GM19455 (cell line): ENCODE measurements around the gene OR8D1.
A peak's percentile ranks its signal among the peaks of the same experiment; 100 is the strongest.

Experiments
- ATAC-seq: cut with Tn5 transposase; IDR thresholded peaks from one replicate; pipeline ENCODE4 v1.9.1; 2021; ENCODE audit not compliant: unreplicated experiment

OR8D1 gene

DNA sequence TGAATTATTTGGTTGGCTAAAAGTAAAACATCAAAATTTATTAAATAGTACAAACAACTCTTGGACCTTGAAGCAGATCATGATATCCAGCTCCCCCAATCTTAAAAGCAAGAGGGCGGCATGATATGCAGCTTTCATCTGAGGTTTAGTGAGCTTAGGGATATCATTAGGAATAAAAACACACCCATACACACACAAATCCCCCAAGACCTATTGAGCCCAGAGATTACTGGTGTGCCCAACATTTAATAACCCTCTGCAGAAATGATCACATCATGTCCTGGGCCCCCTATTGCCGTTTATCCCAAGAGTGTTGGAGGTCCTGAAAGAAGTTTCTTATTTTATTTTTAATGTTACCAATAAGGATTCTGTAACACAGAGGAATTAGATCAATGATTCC lies at the start of gene OR8D1:
Gene OR8D1 (minus strand): TSS at position 101 of the 400 bp plus-strand sequence. CDS start 3,183 bp downstream, outside the sequence.
- ATAC-seq = no peak

DNA sequence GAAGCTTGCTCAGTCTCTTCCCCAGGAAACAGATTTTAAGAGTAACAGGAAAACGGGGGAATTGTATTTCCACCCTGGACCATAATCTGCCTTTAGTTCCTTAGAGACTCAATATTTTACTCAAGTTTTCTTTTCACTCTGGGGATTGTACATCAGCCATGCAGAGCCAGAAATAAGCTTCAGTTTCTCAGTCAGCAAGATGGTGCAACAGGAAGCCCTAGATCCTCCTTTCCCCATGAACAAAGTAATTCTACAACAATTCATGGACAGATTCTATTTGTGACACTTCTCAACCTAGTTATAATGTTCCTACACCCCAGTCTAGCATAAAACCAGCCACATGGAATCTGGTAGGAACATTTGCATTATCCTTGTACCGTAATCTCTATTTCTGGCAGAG lies 45.8 kb upstream of the OR8D1 start:
- no peak for ATAC-seq

GRCh38 chr11:124346311-124346955 lies 32.7 kb upstream of the OR8D1 start:
- no peak for ATAC-seq

DNA sequence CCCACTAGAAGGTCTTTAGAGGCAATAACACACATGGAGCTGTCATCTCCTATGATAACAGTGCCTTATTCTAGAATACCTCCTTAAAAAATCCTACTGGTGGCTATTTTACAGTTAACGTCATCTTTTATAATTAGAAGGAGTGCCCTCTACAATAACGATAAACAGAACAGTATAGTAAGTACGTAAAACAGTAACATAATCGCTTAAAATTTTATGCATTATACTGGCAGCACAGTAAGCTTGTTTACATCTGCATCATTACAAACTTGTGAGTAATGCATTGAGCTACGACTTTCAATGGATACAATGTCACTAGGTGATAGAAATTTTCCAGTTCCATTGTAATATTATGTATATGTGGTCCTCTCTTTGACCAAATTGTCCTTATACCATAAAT lies 30.6 kb upstream of the OR8D1 start:
- no peak for ATAC-seq

GRCh38 chr11:124340142-124340447 lies 26.3 kb upstream of the OR8D1 start:
- no peak for ATAC-seq

- ATAC-seq = no peak
Measured at GRCh38 chr11:124339396-124340141, 25.8 kb upstream of the OR8D1 start.

- no peak for ATAC-seq
Measured at GRCh38 chr11:124331873-124332272, 18.1 kb upstream of the OR8D1 start.

- peak; percentile 89 for ATAC-seq
Measured at GRCh38 chr11:124329787-124330478, 16.2 kb upstream of the OR8D1 start.

- no peak for ATAC-seq
Measured at GRCh38 chr11:124327775-124328174, 14.0 kb upstream of the OR8D1 start.

- ATAC-seq = no peak
Measured at GRCh38 chr11:124322356-124322755, 8.6 kb upstream of the OR8D1 start.

DNA sequence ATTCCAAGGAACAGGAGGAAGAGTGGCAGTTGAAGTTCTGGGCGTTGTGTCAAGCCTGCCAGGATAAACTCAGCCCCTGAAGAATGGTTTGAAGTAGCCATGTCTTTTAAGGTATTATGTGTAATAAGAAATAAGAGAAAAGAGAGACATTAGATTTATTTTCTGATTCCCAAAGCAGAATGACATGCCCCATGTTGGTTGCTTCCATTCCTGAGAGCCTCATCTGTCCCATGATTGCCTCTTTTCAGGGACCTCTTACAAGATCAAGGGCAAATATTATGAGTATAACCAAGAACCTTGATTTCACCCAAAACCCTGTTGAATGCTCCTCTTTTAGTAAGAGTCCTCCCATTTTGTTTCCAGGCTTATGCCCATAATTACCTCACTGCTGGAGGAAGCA lies 6.3 kb upstream of the OR8D1 start, which contains the start of gene OR8D2:
Gene OR8D2 (minus strand): TSS at position 101 of the 400 bp plus-strand sequence. CDS start 0 bp downstream, at position 101.
- ATAC-seq = no peak

- ATAC-seq = no peak
Measured at GRCh38 chr11:124315052-124315451, 1.3 kb upstream of the OR8D1 start.

DNA sequence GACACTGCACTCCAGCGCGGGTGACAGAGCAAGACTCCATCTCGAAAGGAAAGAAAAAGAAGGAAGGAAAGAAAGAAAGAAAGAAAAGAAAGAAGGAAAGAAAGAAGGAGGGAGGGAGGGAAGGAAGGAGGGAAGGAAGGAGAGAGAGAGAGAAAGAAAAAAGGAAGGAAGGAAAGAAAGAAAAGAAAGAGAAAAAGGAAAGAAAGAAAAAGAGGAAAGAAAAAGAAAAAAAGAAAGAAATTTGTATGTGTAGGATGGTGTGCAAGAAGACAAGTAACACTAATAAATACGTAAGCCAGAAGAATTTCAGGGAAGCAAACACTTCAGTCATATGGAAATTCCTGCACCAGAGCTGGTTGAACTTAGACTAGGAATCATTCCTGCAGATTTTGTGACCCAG lies 618 bp downstream of the OR8D1 start:
- no peak for ATAC-seq

GRCh38 chr11:124311670-124312069 lies 2.1 kb downstream of the OR8D1 start:
- ATAC-seq = no peak

DNA sequence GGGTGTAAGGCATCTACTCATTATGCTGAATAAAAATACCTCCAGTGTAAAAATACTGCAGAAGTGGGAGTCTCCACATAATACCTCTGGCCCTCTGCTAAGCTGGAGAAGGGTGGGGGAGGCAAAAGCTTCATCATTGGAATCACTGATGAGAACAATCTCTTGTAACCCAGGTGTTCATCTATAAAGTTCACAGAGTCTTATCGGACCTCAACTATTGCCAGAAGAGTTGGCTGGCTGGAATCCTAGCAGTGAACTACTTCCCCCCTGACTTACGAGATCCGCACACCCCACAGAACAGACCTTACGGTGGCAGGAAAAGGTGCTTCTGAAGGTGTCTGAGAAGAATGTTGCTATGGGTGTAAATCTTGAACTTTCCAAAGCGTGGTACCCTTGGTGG lies 2.5 kb downstream of the OR8D1 start:
- ATAC-seq = no peak

GRCh38 chr11:124310721-124311120 lies 3.0 kb downstream of the OR8D1 start:
- no peak for ATAC-seq

DNA sequence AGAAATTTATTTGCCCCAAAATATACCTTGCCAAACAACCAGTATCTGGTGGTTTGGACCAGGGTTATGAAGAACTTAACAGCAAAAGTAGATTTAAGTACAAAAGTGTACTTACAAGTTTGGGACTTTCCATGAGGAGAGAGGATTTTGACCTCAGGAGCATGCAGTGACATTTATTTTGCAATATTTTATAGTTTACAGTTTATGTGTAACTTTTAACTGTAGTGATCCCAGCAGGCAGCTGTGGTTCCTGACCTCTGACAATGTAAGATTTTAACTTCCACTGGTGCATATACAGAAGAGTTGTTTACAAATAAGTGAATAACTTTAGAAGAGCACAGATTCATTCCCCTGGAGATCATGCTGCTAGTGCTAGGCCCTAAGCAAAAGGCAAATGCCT lies 6.7 kb downstream of the OR8D1 start:
- ATAC-seq = no peak

DNA sequence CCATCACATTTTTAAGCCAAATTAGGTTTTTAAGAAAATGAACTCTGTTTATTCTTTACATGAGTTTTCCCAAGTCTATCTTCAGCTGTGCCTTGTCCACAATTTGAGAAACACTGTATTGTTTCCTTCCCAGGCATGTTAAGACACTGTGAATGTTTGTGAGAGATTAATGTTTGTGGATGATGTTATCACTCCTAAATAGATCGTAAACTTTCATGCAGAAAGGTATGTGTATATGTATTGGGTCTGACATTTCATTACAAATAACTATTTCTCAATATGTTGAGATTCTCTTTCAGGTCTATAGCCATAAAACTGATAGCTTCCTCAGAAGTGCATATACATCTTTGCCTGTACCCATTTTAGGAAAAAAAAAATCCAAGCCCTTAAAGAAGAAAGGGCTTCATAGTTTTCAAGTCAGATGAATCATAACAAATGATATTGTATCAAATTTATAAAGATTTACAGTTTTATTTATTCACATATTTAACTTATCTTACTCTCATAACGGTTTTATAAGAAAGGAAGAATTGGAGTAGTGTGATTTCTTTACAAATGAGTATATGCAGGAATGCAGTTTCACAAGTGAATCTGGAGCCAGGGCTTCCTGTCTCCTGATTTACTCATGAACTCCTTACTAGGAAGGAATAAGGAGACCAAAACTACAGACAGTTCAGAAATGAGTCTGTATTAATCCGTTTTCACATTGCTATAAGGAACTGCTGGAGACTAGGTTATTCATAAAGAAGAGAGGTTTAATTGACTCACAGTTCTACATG lies 11.2 kb downstream of the OR8D1 start:
- no peak for ATAC-seq

- no peak for ATAC-seq
Measured at GRCh38 chr11:124301548-124301947, 12.2 kb downstream of the OR8D1 start.

- ATAC-seq = no peak
Measured at GRCh38 chr11:124297921-124298320, 15.8 kb downstream of the OR8D1 start.

DNA sequence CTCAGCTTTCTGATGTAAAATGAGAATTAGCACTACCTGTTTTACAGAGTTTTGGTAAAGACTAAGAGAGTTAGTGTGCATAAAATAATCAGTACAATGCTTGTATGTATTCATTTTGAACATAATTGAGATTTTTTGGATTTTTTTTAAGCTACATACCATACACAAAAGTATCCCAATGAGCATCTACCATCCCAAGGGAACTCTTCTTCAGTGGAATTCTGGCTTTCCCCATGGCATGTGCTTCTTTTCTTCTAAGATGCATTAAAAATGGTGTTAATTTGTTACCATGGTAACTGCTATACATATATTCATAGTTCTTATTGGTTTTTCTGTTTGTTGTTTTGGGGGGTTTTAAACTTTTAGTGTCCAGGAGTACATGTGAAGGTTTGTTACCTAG lies 17.7 kb downstream of the OR8D1 start:
- no peak for ATAC-seq
